ENCODE results near the gene TASOR.
"Not testable (repeated sequence)": the region's sequence is repeated elsewhere in the genome, so short reads cannot be mapped to it uniquely, and the experiment has no call there.

Gene TASOR

DNA sequence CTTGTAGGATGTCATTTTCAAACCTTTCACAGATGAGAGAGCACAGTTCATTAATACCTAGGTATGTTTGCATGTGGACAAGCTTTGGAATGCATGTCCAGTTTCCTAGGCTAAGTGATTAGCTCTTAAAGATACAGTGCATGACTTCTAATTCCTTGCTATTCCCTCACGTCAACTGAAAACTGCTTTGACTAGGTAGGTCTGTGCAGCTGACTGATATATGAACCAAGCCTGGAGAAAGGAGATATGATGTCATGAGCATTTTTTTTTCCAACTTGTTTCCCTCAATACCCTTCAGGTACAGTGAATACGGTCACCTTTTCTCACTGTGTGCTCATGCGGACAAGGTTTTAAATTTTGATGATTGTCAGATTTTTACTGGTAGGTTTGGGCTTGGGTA, 41.6 kb upstream of the TASOR start:
- Histone ChIP-seq H3K9ac (ENCODE audit: low read length) (no peak overlapping the region), H3K27ac (ENCODE audit: low read depth, low read length) (no peak overlapping the region), H3K27me3 (ENCODE audit: low read length) (no peaks in the 10 kb centered on the region), H2AFZ (ENCODE audit: low read depth, low read length, severe bottlenecking) (no peak overlapping the region), H3K4me3 (ENCODE audit: insufficient read depth, low read length, poor library complexity, severe bottlenecking) (no peak overlapping the region), H3K36me3 (ENCODE audit: low read length) (no peaks in the 10 kb centered on the region), H3K79me2 (ENCODE audit: insufficient read depth, low read length) (no peaks in the 10 kb centered on the region), H4K20me1 (ENCODE audit: low read depth, low read length) (no peaks in the 10 kb centered on the region), H3K9me2 (replicated peaks; ENCODE audit: insufficient read depth, low read length) (no peaks in the 10 kb centered on the region), H3K4me2 (ENCODE audit: low read depth, low read length, poor library complexity, severe bottlenecking) (no peak overlapping the region), H3F3A (ENCODE audit: insufficient read depth) (no peaks in the 10 kb centered on the region), H3K9me3 (ENCODE audit: insufficient read depth, low read length) (no peaks in the 10 kb centered on the region)
- TF ChIP-seq CTCF (IDR thresholded peaks at IDR 0.05; ENCODE audit: insufficient read depth, low read length, poor library complexity, severe bottlenecking) (no peak), EZH2phosphoT487 (conservative IDR thresholded peaks at IDR 0.05; ENCODE audit: low read length) (no peak)

DNA sequence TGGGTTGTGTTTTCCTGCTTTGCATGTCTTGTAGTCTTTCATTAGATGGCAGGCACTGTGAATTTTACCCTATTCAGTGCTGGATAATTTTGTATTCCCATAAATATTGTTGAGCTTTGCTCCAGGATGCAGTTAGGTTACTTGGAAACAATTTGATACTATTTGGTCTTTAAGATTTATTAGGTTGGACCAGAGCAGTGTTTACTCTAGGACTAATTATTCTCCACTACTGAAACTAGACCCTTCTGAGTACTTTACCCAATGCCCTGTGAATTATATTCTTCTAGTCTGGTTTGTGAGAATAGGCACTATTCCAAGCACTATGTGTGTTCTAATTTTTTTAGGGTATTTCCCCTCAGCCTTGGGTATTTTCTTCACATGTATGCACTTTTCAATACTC, 37.8 kb upstream of the TASOR start:
- Histone ChIP-seq H2AFZ (ENCODE audit: low read depth, low read length, severe bottlenecking) (no peak overlapping the region), H3K27ac (ENCODE audit: low read depth, low read length) (no peak overlapping the region), H3K79me2 (ENCODE audit: insufficient read depth, low read length) (no peaks in the 10 kb centered on the region), H3F3A (ENCODE audit: insufficient read depth) (no peaks in the 10 kb centered on the region), H3K4me2 (ENCODE audit: low read depth, low read length, poor library complexity, severe bottlenecking) (no peak overlapping the region), H3K9ac (ENCODE audit: low read length) (no peak overlapping the region), H3K27me3 (ENCODE audit: low read length) (no peaks in the 10 kb centered on the region), H3K4me3 (ENCODE audit: insufficient read depth, low read length, poor library complexity, severe bottlenecking) (no peak overlapping the region), H3K36me3 (ENCODE audit: low read length) (no peaks in the 10 kb centered on the region), H3K9me3 (ENCODE audit: insufficient read depth, low read length) (no peaks in the 10 kb centered on the region), H4K20me1 (ENCODE audit: low read depth, low read length) (no peaks in the 10 kb centered on the region), H3K9me2 (replicated peaks; ENCODE audit: insufficient read depth, low read length) (no peaks in the 10 kb centered on the region)
- TF ChIP-seq EZH2phosphoT487 (conservative IDR thresholded peaks at IDR 0.05; ENCODE audit: low read length), result no peak
- no peak for TF ChIP-seq CTCF (IDR thresholded peaks at IDR 0.05; ENCODE audit: insufficient read depth, low read length, poor library complexity, severe bottlenecking)

DNA sequence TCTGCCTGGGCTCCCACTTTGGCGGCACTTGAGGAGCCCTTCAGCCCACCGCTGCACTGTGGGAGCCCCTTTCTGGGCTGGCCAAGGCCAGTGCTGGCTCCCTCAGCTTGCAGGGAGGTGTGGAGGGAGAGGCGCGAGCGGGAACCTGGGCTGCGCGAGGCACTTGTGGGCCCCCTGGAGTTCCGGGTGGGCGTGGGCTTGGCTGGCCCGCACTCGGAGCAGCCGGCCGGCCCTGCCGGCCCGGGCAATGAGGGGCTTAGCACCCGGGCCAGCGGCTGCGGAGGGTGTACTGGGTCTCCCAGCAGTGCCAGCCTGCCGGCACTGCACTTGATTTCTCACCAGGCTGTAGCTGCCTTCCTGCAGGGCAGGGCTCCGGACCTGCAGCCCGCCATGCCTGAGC, 35.7 kb upstream of the TASOR start:
- not testable (repeated sequence) for H3K79me2 ChIP-seq (ENCODE audit: insufficient read depth, low read length)

GRCh38 chr3:56711344-56711743, 28.3 kb upstream of the TASOR start:
- no peak overlapping the region for H3K9ac ChIP-seq (ENCODE audit: low read length)
- H3K4me3 ChIP-seq (ENCODE audit: insufficient read depth, low read length, poor library complexity, severe bottlenecking), result no peak overlapping the region
- H3K9me2 ChIP-seq (replicated peaks; ENCODE audit: insufficient read depth, low read length), result no peaks in the 10 kb centered on the region
- no peak overlapping the region for H2AFZ ChIP-seq (ENCODE audit: low read depth, low read length, severe bottlenecking)
- no peaks in the 10 kb centered on the region for H3K79me2 ChIP-seq (ENCODE audit: insufficient read depth, low read length)
- no peaks in the 10 kb centered on the region for H3K36me3 ChIP-seq (ENCODE audit: low read length)
- no peaks in the 10 kb centered on the region for H4K20me1 ChIP-seq (ENCODE audit: low read depth, low read length)
- no peak overlapping the region for H3K4me2 ChIP-seq (ENCODE audit: low read depth, low read length, poor library complexity, severe bottlenecking)
- H3F3A ChIP-seq (ENCODE audit: insufficient read depth), result no peaks in the 10 kb centered on the region
- no peak for TF ChIP-seq CTCF (IDR thresholded peaks at IDR 0.05; ENCODE audit: insufficient read depth, low read length, poor library complexity, severe bottlenecking)
- TF ChIP-seq EZH2phosphoT487 (conservative IDR thresholded peaks at IDR 0.05; ENCODE audit: low read length), result no peak
- no peaks in the 10 kb centered on the region for H3K9me3 ChIP-seq (ENCODE audit: insufficient read depth, low read length)
- H3K27ac ChIP-seq (ENCODE audit: low read depth, low read length), result no peak overlapping the region
- H3K27me3 ChIP-seq (ENCODE audit: low read length), result no peaks in the 10 kb centered on the region

More for the DNA sequence above, 35.7 kb upstream of the TASOR start:
- H2AFZ ChIP-seq (ENCODE audit: low read depth, low read length, severe bottlenecking); H3K9me2 ChIP-seq (replicated peaks; ENCODE audit: insufficient read depth, low read length); H4K20me1 ChIP-seq (ENCODE audit: low read depth, low read length); H3K4me3 ChIP-seq (ENCODE audit: insufficient read depth, low read length, poor library complexity, severe bottlenecking); H3K36me3 ChIP-seq (ENCODE audit: low read length); H3K4me2 ChIP-seq (ENCODE audit: low read depth, low read length, poor library complexity, severe bottlenecking); H3K9me3 ChIP-seq (ENCODE audit: insufficient read depth, low read length); H3F3A ChIP-seq (ENCODE audit: insufficient read depth); H3K27me3 ChIP-seq (ENCODE audit: low read length); H3K27ac ChIP-seq (ENCODE audit: low read depth, low read length); H3K9ac ChIP-seq (ENCODE audit: low read length): not testable (repeated sequence)

DNA sequence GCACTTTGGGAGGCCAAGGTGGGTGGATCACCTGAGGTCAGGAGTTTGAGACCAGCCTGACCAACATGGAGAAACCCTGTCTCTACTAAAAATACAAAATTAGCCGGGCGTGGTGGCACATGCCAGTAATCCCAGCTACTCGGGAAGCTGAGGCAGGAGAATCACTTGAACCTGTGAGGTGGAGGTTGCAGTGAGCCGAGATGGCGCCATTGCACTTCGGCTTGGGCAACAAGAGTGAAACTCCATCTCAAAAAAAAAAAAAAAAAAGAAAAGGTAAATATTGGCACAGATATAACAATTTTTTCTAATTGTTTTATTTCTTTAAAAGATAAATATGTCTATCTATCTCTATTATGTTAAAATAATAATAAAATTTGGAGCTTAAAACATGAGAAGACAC, 24.3 kb upstream of the TASOR start:
- H3F3A ChIP-seq (ENCODE audit: insufficient read depth); H2AFZ ChIP-seq (ENCODE audit: low read depth, low read length, severe bottlenecking); H4K20me1 ChIP-seq (ENCODE audit: low read depth, low read length); H3K27ac ChIP-seq (ENCODE audit: low read depth, low read length); H3K4me2 ChIP-seq (ENCODE audit: low read depth, low read length, poor library complexity, severe bottlenecking); H3K9me2 ChIP-seq (replicated peaks; ENCODE audit: insufficient read depth, low read length); H3K4me3 ChIP-seq (ENCODE audit: insufficient read depth, low read length, poor library complexity, severe bottlenecking); H3K9ac ChIP-seq (ENCODE audit: low read length); H3K36me3 ChIP-seq (ENCODE audit: low read length); H3K79me2 ChIP-seq (ENCODE audit: insufficient read depth, low read length); H3K27me3 ChIP-seq (ENCODE audit: low read length); H3K9me3 ChIP-seq (ENCODE audit: insufficient read depth, low read length): not testable (repeated sequence)
